Thyroid gland (tissue), 4 donors: ENCODE data around the gene DRG2.

Experiments used
- CTCF ChIP-seq, 6 experiments: fragments of 200-600 bp in 3 of 6; fragments of 450-650 bp in 3 of 6; sonication (generic) in 3 of 6; IDR thresholded peaks; one replicate each; pipeline ENCODE4 v1.5.1; 2016 to 2019; ENCODE audit warnings: antibody characterized with exemption in 6 of 6, mild to moderate bottlenecking in 2 of 6, inconsistent platforms in 1 of 6, moderate library complexity in 1 of 6
- POLR2A ChIP-seq, 2 donors: fragments of 450-650 bp; IDR thresholded peaks; one replicate each; pipeline ENCODE4 v1.6.1; 2017; ENCODE audit warnings: antibody characterized with exemption in 2 of 2, mild to moderate bottlenecking in 2 of 2, moderate library complexity in 1 of 2

DNA sequence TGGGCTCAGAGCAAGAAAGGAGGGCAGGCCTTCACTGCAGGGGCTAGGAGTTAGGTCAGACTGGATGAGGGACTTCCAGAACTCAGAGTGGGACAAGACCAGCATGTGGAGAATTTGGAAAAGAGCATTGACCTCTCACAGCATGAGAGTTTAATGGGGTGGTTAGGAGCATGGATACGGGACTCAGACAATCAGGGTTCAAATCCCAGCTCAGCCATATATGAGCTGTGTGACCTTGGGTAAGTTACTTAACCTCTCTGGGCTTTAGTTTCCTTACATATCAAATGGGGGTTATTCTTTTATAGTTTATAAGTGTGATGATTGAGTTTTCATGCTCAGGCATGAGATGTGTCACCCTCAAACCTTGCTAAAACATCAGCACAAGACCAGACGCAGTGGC lies 58.5 kb downstream of the DRG2 start:
- TF ChIP-seq CTCF (IDR thresholded peaks at IDR 0.05) (no peak), POLR2A (IDR thresholded peaks at IDR 0.05) (no peak)
